ENCODE data around the gene DNAH12.

DNAH12 gene

GRCh38 chr3:57288403-57288802 lies 255.7 kb downstream of the DNAH12 start:
- Histone ChIP-seq H3K9me3 (no peaks in the 10 kb centered on the region), H3K36me3 (no peaks in the 10 kb centered on the region), H3K4me3 (ENCODE audit: low read depth in 1 of 2, low read length in 1 of 2) (no peak overlapping the region), H3K27me3 (no peaks in the 10 kb centered on the region), H3K27ac (no peak overlapping the region), H3K4me1 (ENCODE audit: control insufficient read depth in 1 of 2, insufficient read depth in 1 of 2, low read depth in 1 of 2, low read length in 1 of 2) (no peaks in the 10 kb centered on the region)
- TF ChIP-seq CTCF (IDR thresholded peaks at IDR 0.05), result no peak

GRCh38 chr3:57287205-57287604 lies 256.9 kb downstream of the DNAH12 start:
- TF ChIP-seq CTCF (IDR thresholded peaks at IDR 0.05), result no peak
- Histone ChIP-seq H3K4me3 (ENCODE audit: low read depth in 1 of 2, low read length in 1 of 2) (no peak overlapping the region), H3K9me3 (no peaks in the 10 kb centered on the region), H3K36me3 (no peaks in the 10 kb centered on the region), H3K4me1 (ENCODE audit: control insufficient read depth in 1 of 2, insufficient read depth in 1 of 2, low read depth in 1 of 2, low read length in 1 of 2) (no peaks in the 10 kb centered on the region), H3K27me3 (no peaks in the 10 kb centered on the region), H3K27ac (no peak overlapping the region)

GRCh38 chr3:57283334-57283733 lies 260.8 kb downstream of the DNAH12 start:
- H3K27ac ChIP-seq, result no peak overlapping the region
- no peak overlapping the region for H3K4me3 ChIP-seq (ENCODE audit: low read depth in 1 of 2, low read length in 1 of 2)
- no peaks in the 10 kb centered on the region for H3K36me3 ChIP-seq
- H3K4me1 ChIP-seq (ENCODE audit: control insufficient read depth in 1 of 2, insufficient read depth in 1 of 2, low read depth in 1 of 2, low read length in 1 of 2), result peaks cover 7 to 10% of the 10 kb centered on the region in 2 experiments
- no peaks in the 10 kb centered on the region for H3K27me3 ChIP-seq
- TF ChIP-seq CTCF (IDR thresholded peaks at IDR 0.05), result no peak
- no peaks in the 10 kb centered on the region for H3K9me3 ChIP-seq

GRCh38 chr3:57281715-57282114 lies 262.4 kb downstream of the DNAH12 start:
- Histone ChIP-seq H3K36me3 (no peaks in the 10 kb centered on the region), H3K9me3 (no peaks in the 10 kb centered on the region), H3K27ac (no peak overlapping the region), H3K4me1 (ENCODE audit: control insufficient read depth in 1 of 2, insufficient read depth in 1 of 2, low read depth in 1 of 2, low read length in 1 of 2) (peaks cover 7 to 13% of the 10 kb centered on the region in 2 experiments), H3K4me3 (ENCODE audit: low read depth in 1 of 2, low read length in 1 of 2) (no peak overlapping the region), H3K27me3 (no peaks in the 10 kb centered on the region)
- TF ChIP-seq CTCF (IDR thresholded peaks at IDR 0.05), result no peak

DNA sequence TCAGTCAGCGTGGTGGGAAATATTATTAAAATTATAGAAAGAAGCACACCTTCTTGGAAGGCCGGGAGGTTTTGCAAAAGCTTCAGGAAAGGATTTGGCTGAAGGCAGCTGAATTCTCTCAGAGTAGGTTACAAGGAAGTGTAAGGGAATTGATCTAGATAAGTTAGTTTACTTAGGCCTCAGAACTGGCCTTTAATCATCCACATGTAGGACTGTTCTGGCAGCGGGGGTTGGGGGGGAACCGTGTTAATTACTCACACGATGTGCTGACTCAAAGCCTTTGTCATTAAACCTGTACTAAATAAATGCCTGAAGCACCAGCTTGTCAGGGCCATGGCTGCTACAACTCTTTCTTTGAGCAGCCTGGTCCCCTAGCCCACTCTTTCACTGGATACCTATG lies 264.5 kb downstream of the DNAH12 start:
- Histone ChIP-seq H3K36me3 (peaks cover 4% of the 10 kb centered on the region), H3K4me3 (ENCODE audit: low read depth in 1 of 2, low read length in 1 of 2) (no peak overlapping the region), H3K27ac (no peak overlapping the region), H3K4me1 (ENCODE audit: control insufficient read depth in 1 of 2, insufficient read depth in 1 of 2, low read depth in 1 of 2, low read length in 1 of 2) (peaks cover 7 to 13% of the 10 kb centered on the region in 2 experiments), H3K9me3 (no peaks in the 10 kb centered on the region), H3K27me3 (no peaks in the 10 kb centered on the region)
- no peak for TF ChIP-seq CTCF (IDR thresholded peaks at IDR 0.05)

- Histone ChIP-seq H3K4me3 (ENCODE audit: low read depth in 1 of 2, low read length in 1 of 2) (no peak overlapping the region), H3K27ac (peak overlapping the region; percentile 36), H3K27me3 (no peaks in the 10 kb centered on the region), H3K9me3 (no peaks in the 10 kb centered on the region), H3K36me3 (peaks cover 9% of the 10 kb centered on the region), H3K4me1 (ENCODE audit: control insufficient read depth in 1 of 2, insufficient read depth in 1 of 2, low read depth in 1 of 2, low read length in 1 of 2) (peaks cover 7 to 13% of the 10 kb centered on the region in 2 experiments)
- TF ChIP-seq CTCF (IDR thresholded peaks at IDR 0.05), result no peak
These were observed 265.9 kb downstream of the DNAH12 start for GRCh38 chr3:57278237-57278636.
